Gastrocnemius medialis (tissue), 4 donors: ENCODE data around the gene WASL.

Source experiments
- CTCF ChIP-seq, 5 experiments: fragments of 450-650 bp in 3 of 5; fragments of 200-600 bp in 2 of 5; sonication (generic) in 2 of 5; IDR thresholded peaks in 4 of 5; conservative IDR thresholded peaks in 1 of 5; 1 replicate in 4 of 5; 2 replicates in 1 of 5; pipeline ENCODE4 v1.5.1; 2016 to 2019; ENCODE audit warnings: antibody characterized with exemption in 5 of 5, mild to moderate bottlenecking in 3 of 5, moderate library complexity in 3 of 5
- POLR2A ChIP-seq, 2 donors: fragments of 450-650 bp; IDR thresholded peaks; one replicate each; pipeline ENCODE4 v1.6.1; 2017; ENCODE audit warnings: antibody characterized with exemption in 2 of 2, mild to moderate bottlenecking in 2 of 2, moderate library complexity in 2 of 2

- TF ChIP-seq CTCF (IDR thresholded peaks at IDR 0.05 in 4 of 5, conservative IDR thresholded peaks at IDR 0.05 in 1 of 5) (no peak), POLR2A (IDR thresholded peaks at IDR 0.05) (no peak)
These were observed 6.5 kb upstream of the WASL start for GRCh38 chr7:123755338-123755737.
